RPMI7951 (cell line): ENCODE measurements around the gene MBOAT2. TPM values are rescaled to one million over a fixed set of nuclear protein-coding genes. Genes with fewer than 3 reads are reported as not detected.
"Not testable (repeated sequence)": the region's sequence is repeated elsewhere in the genome, so short reads cannot be mapped to it uniquely, and the experiment has no call there.

Source experiments
- DNase-seq: peaks from one replicate; pipeline ENCODE4 v3.0.0-alpha.2; 2012; ENCODE audit warnings: low read depth
- total RNA-seq: library from RNA; depleted of rRNA; stranded (reverse); fragments of >200 nt; shearing (Covaris generic); gene quantifications from 2 replicates; pipeline ENCODE4 v1.2.3, GENCODE V29; 2014

Gene MBOAT2
- total RNA-seq, 1 experiment from 2014 or later, result 41.1 TPM

GRCh38 chr2:8992643-8993042 lies 10.8 kb downstream of the MBOAT2 start:
- no peak for DNase-seq

- no peak for DNase-seq
Observed at GRCh38 chr2:8989536-8990079, 13.9 kb downstream of the MBOAT2 start.

- peak; percentile 29 for DNase-seq
Observed at GRCh38 chr2:8987410-8987809, 16.1 kb downstream of the MBOAT2 start.

- DNase-seq, result peak; percentile 23
Observed at GRCh38 chr2:8986327-8986976, 17.0 kb downstream of the MBOAT2 start.

GRCh38 chr2:8985561-8986326 lies 17.7 kb downstream of the MBOAT2 start:
- DNase-seq, result peak; percentile 53

GRCh38 chr2:8984855-8985254 lies 18.6 kb downstream of the MBOAT2 start:
- no peak for DNase-seq

- DNase-seq, result peak; percentile 17
Observed at GRCh38 chr2:8984157-8984556, 19.3 kb downstream of the MBOAT2 start.

- DNase-seq, result no peak
Observed at GRCh38 chr2:8983571-8983970, 19.9 kb downstream of the MBOAT2 start.

GRCh38 chr2:8981876-8982275 lies 21.6 kb downstream of the MBOAT2 start:
- no peak for DNase-seq

GRCh38 chr2:8980096-8980495 lies 23.4 kb downstream of the MBOAT2 start:
- DNase-seq, result peak; percentile 31

- no peak for DNase-seq
Observed at GRCh38 chr2:8977758-8978157, 25.7 kb downstream of the MBOAT2 start.

GRCh38 chr2:8976442-8977259 lies 26.8 kb downstream of the MBOAT2 start:
- no peak for DNase-seq

- DNase-seq, result no peak
Observed at GRCh38 chr2:8974016-8974415, 29.5 kb downstream of the MBOAT2 start.

GRCh38 chr2:8973017-8973416 lies 30.5 kb downstream of the MBOAT2 start:
- not testable (repeated sequence) for DNase-seq

GRCh38 chr2:8972535-8972934 lies 30.9 kb downstream of the MBOAT2 start:
- DNase-seq, result not testable (repeated sequence)

GRCh38 chr2:8969348-8969747 lies 34.1 kb downstream of the MBOAT2 start:
- not testable (repeated sequence) for DNase-seq

GRCh38 chr2:8966123-8966908 lies 37.2 kb downstream of the MBOAT2 start:
- no peak for DNase-seq

- no peak for DNase-seq
Observed at GRCh38 chr2:8965216-8965969, 38.1 kb downstream of the MBOAT2 start.

- no peak for DNase-seq
Observed at GRCh38 chr2:8962890-8963289, 40.6 kb downstream of the MBOAT2 start.

GRCh38 chr2:8957628-8958027 lies 45.9 kb downstream of the MBOAT2 start:
- no peak for DNase-seq

- no peak for DNase-seq
Observed at GRCh38 chr2:8956774-8957173, 46.7 kb downstream of the MBOAT2 start.
